Sigmoid colon (tissue), 7 donors: Measurements from ENCODE around the gene TEAD4. TPM values are rescaled to one million over a fixed set of nuclear protein-coding genes. Genes with fewer than 3 reads are reported as not detected.

ENCODE experiments used
- DNase-seq: peaks from one replicate; pipeline ENCODE4 v3.0.0-alpha.2; 2019
- H3K27ac ChIP-seq, 4 donors: fragments of 200-600 bp; sonication (generic); one replicate each; pipeline ENCODE4 v1.5.1; 2016 to 2019; ENCODE audit warnings: mild to moderate bottlenecking in 1 of 4
- H3K27me3 ChIP-seq, 3 donors: fragments of 200-600 bp; sonication (generic); one replicate each; pipeline ENCODE4 v1.5.1; 2019; ENCODE audit warnings: mild to moderate bottlenecking in 1 of 3
- H3K36me3 ChIP-seq, 4 donors: fragments of 200-600 bp; sonication (generic); one replicate each; pipeline ENCODE4 v1.5.1; 2016 to 2019
- H3K4me1 ChIP-seq, 4 donors: fragments of 200-600 bp; sonication (generic); one replicate each; pipeline ENCODE4 v1.5.1; 2017 to 2019
- H3K4me3 ChIP-seq, 4 donors: fragments of 200-600 bp; sonication (generic); one replicate each; pipeline ENCODE4 v1.5.1; 2017 to 2019; ENCODE audit warnings: mild to moderate bottlenecking in 2 of 4, moderate library complexity in 1 of 4
- H3K9me3 ChIP-seq, 4 donors: fragments of 200-600 bp in 3 of 4; sonication (generic) in 3 of 4; one replicate each; pipeline versions ENCODE4 v1.5.1 to v1.6.1; 2013 to 2019
- EP300 ChIP-seq, 4 donors: sonication (generic); formaldehyde crosslinking; IDR thresholded peaks; one replicate each; pipeline ENCODE4 v1.6.1; 2017; ENCODE audit warnings: antibody characterized with exemption in 4 of 4
- POLR2A ChIP-seq, 2 donors: fragments of 450-650 bp; IDR thresholded peaks; one replicate each; pipeline ENCODE4 v1.6.1; 2016; ENCODE audit warnings: antibody characterized with exemption in 2 of 2, mild to moderate bottlenecking in 2 of 2, moderate library complexity in 2 of 2
- POLR2AphosphoS5 ChIP-seq, 4 donors: sonication (generic); formaldehyde crosslinking; IDR thresholded peaks; one replicate each; pipeline ENCODE4 v1.6.1; 2017; ENCODE audit warnings: antibody characterized with exemption in 4 of 4
- WGBS, 2 donors: extraction: QIAGEN DNeasy Blood & Tissue Kit; methylation state at CpG; one replicate each; pipeline ENCODE4 v1.1.7; 2013; 5-methylcytosine and 5-hydroxymethylcytosine counted together
- intact Hi-C: fragments of 100-400 bp; cut with DNase I; formaldehyde crosslinking; loops from one replicate; pipeline ENCODE4 v1.15.1; 2023
- polyA plus RNA-seq, 3 donors: library from polyadenylated mRNA; stranded (reverse); fragments of 200-250 nt; gene quantifications; one replicate each; pipeline ENCODE4 v1.2.3, GENCODE V29; 2013
- total RNA-seq, 4 donors: library from RNA; depleted of rRNA; stranded (reverse); fragments of >200 nt; gene quantifications; one replicate each; pipeline ENCODE4 v1.1.0, GENCODE V29; 2016
- TF ChIP-seq, protein P1 (sequence below), 4 experiments: fragments of 450-650 bp in 3 of 4; fragments of 200-600 bp in 1 of 4; IDR thresholded peaks; one replicate each; pipeline ENCODE4 v1.5.1; 2016 to 2019; ENCODE audit warnings: antibody characterized with exemption in 4 of 4, mild to moderate bottlenecking in 3 of 4, moderate library complexity in 2 of 4
- donor health status: healthy with polysubstance abuse.
- donor health status: Bipolar disorder and iron deficiency.
- donor health status: healthy.

Gene TEAD4
- total and polyA plus RNA-seq, 7 donors, result 1.6 to 31.2 (median 3.8) TPM

DNA sequence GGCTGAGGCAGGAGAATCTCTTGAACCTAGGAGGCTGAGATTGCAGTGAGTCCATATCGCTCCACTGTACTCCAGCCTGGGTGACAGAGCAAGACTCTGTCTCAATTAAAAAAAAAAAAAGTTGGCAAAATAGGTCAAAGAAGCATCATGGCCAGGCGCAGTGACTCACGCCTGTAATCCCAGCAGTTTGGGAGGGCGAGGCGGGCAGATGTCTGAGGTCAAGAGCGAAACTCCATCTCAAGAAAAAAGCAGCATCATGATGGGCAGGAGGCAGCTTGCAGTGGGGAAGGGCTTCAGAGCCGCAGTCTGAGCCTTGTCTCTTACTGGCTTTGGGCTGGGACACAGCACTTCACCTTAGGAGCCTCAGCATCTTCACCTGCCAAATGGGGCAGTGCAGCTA is 21.4 kb downstream of the TEAD4 start:
- no peaks in the 10 kb centered on the region for H3K4me1 ChIP-seq
- H3K9me3 ChIP-seq, result no peaks in the 10 kb centered on the region
- intact Hi-C loops, result no loop called here
- H3K36me3 ChIP-seq, result no peaks in the 10 kb centered on the region
- DNase-seq, result no peak
- 81 to 89% methylated on average over 7 of the region's 7 CpGs for WGBS, 2 donors
- no peak for TF ChIP-seq EP300 (IDR thresholded peaks at IDR 0.05)
- TF ChIP-seq, protein P1, sequence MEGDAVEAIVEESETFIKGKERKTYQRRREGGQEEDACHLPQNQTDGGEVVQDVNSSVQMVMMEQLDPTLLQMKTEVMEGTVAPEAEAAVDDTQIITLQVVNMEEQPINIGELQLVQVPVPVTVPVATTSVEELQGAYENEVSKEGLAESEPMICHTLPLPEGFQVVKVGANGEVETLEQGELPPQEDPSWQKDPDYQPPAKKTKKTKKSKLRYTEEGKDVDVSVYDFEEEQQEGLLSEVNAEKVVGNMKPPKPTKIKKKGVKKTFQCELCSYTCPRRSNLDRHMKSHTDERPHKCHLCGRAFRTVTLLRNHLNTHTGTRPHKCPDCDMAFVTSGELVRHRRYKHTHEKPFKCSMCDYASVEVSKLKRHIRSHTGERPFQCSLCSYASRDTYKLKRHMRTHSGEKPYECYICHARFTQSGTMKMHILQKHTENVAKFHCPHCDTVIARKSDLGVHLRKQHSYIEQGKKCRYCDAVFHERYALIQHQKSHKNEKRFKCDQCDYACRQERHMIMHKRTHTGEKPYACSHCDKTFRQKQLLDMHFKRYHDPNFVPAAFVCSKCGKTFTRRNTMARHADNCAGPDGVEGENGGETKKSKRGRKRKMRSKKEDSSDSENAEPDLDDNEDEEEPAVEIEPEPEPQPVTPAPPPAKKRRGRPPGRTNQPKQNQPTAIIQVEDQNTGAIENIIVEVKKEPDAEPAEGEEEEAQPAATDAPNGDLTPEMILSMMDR (IDR thresholded peaks at IDR 0.05), result no peak
- TF ChIP-seq POLR2AphosphoS5 (IDR thresholded peaks at IDR 0.05), result no peak
- TF ChIP-seq POLR2A (IDR thresholded peaks at IDR 0.05), result no peak
- H3K27me3 ChIP-seq, result no peaks in the 10 kb centered on the region
- H3K4me3 ChIP-seq, result no peak overlapping the region
- no peak overlapping the region for H3K27ac ChIP-seq

DNA sequence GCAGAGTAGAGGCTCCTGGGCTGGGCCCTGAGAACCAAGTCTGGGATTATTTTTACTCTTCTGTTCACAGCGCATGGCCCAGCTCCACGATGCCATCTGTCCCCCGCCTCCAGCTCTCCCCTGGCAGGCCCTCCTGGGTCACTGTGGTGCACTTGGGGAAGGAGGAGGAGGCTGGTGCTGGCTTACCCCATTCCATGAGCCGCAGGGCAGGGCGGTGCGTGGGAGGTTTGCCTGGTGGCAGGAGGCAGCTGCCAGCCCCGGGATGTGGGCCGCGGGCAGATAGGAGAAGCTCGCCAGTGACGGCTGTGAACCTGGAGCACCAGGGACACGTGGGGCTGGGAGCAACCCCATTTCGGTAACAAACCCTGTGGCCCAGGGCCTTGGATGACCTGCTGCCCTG is 23.2 kb downstream of the TEAD4 start:
- no peak overlapping the region for H3K4me3 ChIP-seq
- H3K27me3 ChIP-seq, result no peaks in the 10 kb centered on the region
- intact Hi-C loops, result no loop called here
- DNase-seq, result no peak
- H3K4me1 ChIP-seq, result no peaks in the 10 kb centered on the region
- 93 to 96% methylated on average over 13 of the region's 13 CpGs for WGBS, 2 donors
- no peak overlapping the region for H3K27ac ChIP-seq
- no peaks in the 10 kb centered on the region for H3K9me3 ChIP-seq
- H3K36me3 ChIP-seq, result no peaks in the 10 kb centered on the region
- TF ChIP-seq, protein P1 (IDR thresholded peaks at IDR 0.05), result no peak
- TF ChIP-seq POLR2AphosphoS5 (IDR thresholded peaks at IDR 0.05) (no peak), POLR2A (IDR thresholded peaks at IDR 0.05) (no peak), EP300 (IDR thresholded peaks at IDR 0.05) (no peak)

- no peak for TF ChIP-seq POLR2A (IDR thresholded peaks at IDR 0.05)
- TF ChIP-seq, protein P1 (IDR thresholded peaks at IDR 0.05), result no peak
- no peak for TF ChIP-seq EP300 (IDR thresholded peaks at IDR 0.05)
- DNase-seq, result no peak
- Histone ChIP-seq H3K4me1 (no peaks in the 10 kb centered on the region), H3K4me3 (no peak overlapping the region), H3K9me3 (no peaks in the 10 kb centered on the region), H3K27ac (no peak overlapping the region), H3K27me3 (no peaks in the 10 kb centered on the region), H3K36me3 (no peaks in the 10 kb centered on the region)
- 78 to 88% methylated on average over 5 of the region's 5 CpGs for WGBS, 2 donors
- intact Hi-C loops, result no loop called here
These were observed 25.1 kb downstream of the TEAD4 start for GRCh38 chr12:2984249-2984648.

DNA sequence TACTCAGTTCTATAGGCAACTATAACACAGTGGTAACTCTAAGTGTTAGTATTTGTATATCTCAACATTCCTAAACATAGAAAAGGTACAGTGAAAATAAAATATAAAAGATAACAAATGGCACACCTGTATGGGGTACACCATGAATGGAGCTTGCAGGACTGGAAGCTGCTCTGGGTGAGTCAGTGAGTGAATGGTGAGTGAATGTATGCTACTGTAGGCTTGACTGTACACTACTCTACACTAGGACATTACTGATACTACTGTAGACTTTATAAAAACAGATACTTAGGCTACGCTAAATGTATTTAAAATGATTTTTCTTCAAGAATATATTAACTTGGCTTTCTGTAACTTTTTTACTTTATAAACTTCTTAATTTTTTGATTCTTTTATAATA is 25.5 kb downstream of the TEAD4 start:
- Histone ChIP-seq H3K9me3 (peaks cover 0 to 4% (median 1%) of the 10 kb centered on the region in 4 donors), H3K27me3 (no peaks in the 10 kb centered on the region), H3K36me3 (no peaks in the 10 kb centered on the region), H3K27ac (no peak overlapping the region), H3K4me1 (no peaks in the 10 kb centered on the region), H3K4me3 (no peak overlapping the region)
- WGBS, 2 donors, result 96 to 98% methylated on average over 1 of the region's 1 CpG
- no peak for TF ChIP-seq POLR2A (IDR thresholded peaks at IDR 0.05)
- no peak for TF ChIP-seq POLR2AphosphoS5 (IDR thresholded peaks at IDR 0.05)
- TF ChIP-seq, protein P1 (IDR thresholded peaks at IDR 0.05), result no peak
- no peak for TF ChIP-seq EP300 (IDR thresholded peaks at IDR 0.05)
- DNase-seq, result no peak
- intact Hi-C loops, result no loop called here

DNA sequence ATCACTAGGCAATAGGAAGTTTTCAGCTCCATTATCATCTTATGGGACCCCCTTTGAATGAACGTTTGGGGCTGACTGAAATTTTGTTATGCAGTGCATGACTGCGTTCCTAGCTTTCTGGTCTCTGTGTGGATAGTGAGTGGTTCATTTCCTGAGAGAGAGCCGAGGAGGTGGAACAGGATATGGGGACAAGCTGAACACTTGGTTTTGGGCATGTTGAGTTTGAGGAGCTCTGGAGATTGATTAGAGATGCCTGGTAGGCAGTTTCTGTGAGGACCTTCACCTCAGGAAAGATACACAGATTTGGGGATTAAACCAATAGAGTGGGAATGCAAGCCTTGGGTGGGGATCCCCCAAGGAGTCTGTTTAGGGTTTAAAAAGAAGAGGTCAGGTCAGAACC is 27.7 kb downstream of the TEAD4 start:
- no peaks in the 10 kb centered on the region for H3K4me1 ChIP-seq
- DNase-seq, result no peak
- intact Hi-C loops, result no loop called here
- H3K4me3 ChIP-seq, result no peak overlapping the region
- H3K9me3 ChIP-seq, result peaks cover 0 to 5% (median 1%) of the 10 kb centered on the region in 4 donors
- 81 to 87% methylated on average over 3 of the region's 3 CpGs for WGBS, 2 donors
- TF ChIP-seq, protein P1 (IDR thresholded peaks at IDR 0.05), result no peak
- TF ChIP-seq POLR2A (IDR thresholded peaks at IDR 0.05) (no peak), POLR2AphosphoS5 (IDR thresholded peaks at IDR 0.05) (no peak), EP300 (IDR thresholded peaks at IDR 0.05) (no peak)
- H3K27ac ChIP-seq, result no peak overlapping the region
- no peaks in the 10 kb centered on the region for H3K36me3 ChIP-seq
- H3K27me3 ChIP-seq, result no peaks in the 10 kb centered on the region
